NCI-H1694 treated with DMSO at 0.1 percent for 48 hours (cell line): Measurements from ENCODE around the gene GAK.
"Not testable (repeated sequence)": the region's sequence is repeated elsewhere in the genome, so short reads cannot be mapped to it uniquely, and the experiment has no call there.

Source experiments
- DNase-seq: peaks from one replicate; lab custom pipeline; 2025; lab: John Stamatoyannopoulos, UW

GAK gene

GRCh38 chr4:931960-932712, at the start of gene GAK, which contains the start of gene TMEM175:
GAK (minus strand) TSS chr4:932316; CDS start chr4:932187, 129 bp downstream.
TMEM175 (plus strand) TSS chr4:932460; CDS start chr4:947740, 15,280 bp downstream.
- DNase-seq, result peak; percentile 55

DNA sequence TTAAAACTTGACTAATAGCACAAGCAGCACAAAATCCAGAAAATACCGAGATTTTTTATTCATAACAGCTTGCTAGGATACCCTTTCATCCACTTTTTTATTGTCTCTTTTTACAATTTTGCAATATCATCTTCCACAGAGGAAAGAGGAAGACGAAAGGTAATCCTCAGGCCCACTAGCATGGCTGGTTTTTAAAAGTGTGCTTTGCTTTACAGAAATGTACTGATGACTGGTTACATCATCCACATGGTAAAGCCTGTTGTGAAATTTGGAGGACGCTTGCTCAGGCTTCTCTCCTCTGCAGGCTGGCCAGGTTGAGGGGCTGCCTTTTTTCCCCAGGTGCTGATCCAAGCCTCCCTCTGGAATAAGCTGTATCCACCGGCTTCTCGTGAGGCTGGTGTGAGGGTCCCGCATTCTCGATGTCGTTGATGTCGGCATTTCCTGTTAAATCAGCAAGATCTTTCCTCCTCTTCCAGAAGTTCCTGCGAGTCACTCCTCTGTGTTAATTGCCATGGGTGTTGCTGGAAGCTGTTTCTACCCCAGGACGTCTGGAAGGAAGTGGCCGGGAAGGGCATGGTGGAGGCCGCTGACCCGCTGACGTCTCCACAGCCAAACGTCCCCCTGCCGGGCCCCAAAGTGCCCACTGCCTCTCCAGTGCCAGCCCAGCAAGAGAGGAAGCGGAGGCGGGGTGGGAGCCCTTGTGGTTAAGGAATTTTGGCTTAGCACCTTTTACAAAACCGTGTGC, 47.0 kb upstream of the GAK start:
- DNase-seq, result no peak

GRCh38 chr4:976016-976415, 43.9 kb upstream of the GAK start:
- DNase-seq, result not testable (repeated sequence)

DNA sequence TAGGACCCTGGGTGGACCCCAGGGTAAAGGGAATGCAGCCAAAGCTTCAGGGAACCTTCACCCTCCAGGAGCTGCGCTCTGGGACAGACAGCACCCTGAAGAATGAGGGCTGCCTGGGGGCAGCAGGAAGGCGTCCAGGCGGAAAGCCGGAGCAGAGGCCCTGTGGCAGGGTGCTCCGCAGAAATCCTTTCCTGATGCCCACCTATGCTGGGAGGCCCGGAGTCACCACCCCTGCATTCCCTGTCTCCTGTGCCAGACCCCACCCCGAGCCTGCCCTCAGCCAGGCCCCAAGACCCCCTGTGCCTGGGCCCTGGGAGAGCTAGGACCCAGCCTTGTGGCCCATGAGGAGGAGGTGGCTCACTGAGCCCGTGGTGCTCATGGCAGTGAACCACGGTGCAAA, 42.6 kb upstream of the GAK start:
- DNase-seq, result no peak

DNA sequence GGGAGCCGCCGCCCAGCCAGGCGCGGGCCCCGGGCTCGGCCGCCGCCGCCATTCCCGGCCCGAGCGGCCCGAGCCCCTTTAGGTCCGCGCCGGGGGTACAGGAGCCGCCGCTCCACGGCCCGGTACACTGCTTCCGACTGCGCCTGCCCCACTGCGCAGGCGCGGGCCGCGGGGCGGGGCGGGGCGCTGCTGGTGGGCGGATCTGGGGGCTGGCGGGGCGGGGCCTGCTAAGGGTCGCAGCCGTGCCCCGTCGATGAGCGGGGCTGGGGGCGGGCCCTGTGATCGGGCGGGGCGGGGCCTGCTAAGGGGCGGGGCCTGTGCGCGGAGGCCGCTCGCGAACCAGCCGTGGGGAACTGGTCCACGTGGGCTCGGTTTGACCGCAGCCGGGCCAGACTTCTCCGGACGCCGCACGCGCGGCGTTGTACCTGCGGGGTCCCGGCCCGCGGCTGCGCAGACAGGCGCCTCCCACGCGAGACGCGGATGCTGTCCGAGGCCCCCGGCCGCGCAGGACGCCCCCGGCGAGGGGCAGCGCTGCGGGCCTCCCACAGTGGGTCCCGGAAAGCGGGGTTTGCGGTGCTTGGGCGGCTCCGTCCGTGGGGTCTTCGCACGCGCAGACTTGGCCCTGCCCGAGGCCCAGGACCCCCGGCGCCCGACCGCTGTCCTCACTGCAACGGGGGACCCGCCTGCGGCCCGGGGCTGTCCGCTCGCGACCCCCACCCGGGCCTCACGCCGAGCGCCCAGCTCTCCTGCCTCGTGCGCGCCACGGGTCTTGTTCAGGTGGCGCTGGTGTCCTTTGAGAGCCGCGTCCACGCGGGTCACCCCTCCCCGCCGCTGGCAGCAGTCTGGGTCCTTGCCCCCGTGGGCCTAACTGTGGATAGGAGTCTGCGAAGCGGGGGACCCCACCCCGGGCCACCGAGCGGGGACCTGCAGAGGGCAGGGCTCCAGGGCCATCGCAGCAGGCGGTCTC, 41.6 kb upstream of the GAK start, which contains the start of gene DGKQ:
DGKQ (minus strand) TSS at position 139 of the 967 bp plus-strand sequence; CDS start at position 52, 87 bp downstream.
- DNase-seq, result peak; percentile 12

GRCh38 chr4:972651-973424, 40.7 kb upstream of the GAK start:
- no peak for DNase-seq

GRCh38 chr4:971666-972500, 39.8 kb upstream of the GAK start:
- no peak for DNase-seq

- no peak for DNase-seq
These were observed 38.9 kb upstream of the GAK start for GRCh38 chr4:970854-971520.

- no peak for DNase-seq
These were observed 38.1 kb upstream of the GAK start for GRCh38 chr4:970046-970745.

GRCh38 chr4:968621-969394, 36.7 kb upstream of the GAK start:
- DNase-seq, result no peak

- DNase-seq, result no peak
These were observed 36.1 kb upstream of the GAK start for GRCh38 chr4:968221-968620.

DNA sequence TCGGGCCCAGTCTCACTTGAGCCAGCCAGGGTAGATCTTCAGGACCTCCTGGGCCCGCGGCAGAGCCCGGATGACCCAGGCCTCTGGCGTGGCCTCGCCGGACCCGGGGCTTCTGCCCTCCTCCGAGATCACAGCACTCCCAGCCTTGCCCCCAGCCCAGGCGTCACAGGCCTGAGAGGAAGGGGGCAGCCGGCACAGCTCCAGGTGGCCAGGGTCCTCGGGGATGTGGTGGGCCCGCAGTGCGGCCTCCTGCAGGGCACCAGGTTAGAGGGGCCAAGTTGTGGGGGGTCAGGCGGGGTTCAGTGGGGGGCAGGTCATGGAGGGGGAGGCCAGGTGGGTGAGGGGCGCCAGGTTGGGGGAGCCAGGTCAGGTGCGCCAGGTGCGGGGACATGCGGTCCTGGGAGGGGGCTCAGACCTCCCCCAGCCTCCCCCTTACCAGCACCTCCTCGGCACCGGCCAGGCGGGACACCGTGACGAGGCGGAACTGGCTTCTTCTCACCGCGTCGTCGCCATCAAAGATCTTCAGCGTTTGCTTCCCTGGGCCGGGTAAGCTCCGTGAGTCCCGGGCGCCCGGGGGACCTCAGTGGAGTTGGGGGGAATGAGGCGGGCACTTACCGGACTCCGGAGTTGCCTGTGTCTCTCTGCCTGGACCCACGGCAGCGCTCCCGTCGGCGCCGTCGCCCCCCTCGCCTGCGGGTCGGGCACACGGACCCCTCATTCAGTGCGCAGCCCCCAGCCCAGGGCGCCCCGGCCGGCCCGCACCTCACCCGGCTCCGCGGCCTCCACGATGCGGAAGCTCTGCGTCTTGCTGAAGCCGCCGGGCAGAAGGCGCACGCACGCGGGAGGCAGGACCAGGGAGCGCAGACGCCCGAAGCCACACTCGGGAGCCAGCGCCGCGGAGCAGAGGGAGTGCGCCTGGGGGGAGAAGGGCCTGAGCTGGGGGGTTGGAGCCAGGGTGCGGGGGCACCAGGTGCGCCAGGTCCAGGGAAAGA, 35.3 kb upstream of the GAK start:
- no peak for DNase-seq

DNA sequence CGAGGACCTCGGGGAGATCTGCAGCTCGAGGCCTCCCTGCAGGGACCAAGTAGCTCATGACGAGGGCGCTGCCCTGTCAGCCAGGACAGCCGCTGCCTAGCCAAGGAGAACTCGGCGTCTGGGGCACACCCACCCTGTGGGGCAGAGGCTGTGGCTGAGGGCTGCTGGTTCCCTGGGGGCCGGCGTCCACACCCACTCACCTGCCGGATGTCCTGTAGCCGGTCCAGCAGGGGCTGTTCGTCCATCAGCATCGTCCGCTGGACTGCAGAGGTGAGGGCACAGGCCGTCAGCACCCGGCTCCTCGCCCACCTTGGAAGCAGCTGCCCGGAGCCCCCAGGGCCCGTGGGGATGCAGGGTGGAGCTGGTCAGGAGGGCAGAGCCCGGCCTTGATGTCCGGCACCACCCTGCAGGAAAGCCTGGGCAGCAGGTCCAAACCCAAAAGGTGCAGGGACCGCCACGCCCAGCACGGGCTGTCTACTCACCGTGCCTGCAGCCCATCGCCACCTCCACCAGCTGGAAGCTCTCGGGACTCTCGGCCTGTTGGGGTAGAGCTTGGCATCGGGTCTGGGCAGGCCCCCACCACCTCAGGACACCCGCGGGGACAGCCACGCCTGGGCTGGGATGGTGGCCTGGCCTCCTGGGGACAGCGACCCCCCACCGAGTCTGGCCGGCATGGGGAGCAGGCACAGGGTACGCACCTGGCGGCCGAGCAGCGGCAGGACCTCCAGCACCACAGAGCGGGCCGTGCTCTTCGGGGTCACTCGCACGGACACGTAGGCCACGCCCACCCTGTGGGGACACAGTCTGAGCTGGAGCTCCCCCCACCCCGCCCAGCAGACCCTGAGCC, 34.4 kb upstream of the GAK start:
- no peak for DNase-seq

- no peak for DNase-seq
These were observed 33.6 kb upstream of the GAK start for GRCh38 chr4:965766-966134.

DNA sequence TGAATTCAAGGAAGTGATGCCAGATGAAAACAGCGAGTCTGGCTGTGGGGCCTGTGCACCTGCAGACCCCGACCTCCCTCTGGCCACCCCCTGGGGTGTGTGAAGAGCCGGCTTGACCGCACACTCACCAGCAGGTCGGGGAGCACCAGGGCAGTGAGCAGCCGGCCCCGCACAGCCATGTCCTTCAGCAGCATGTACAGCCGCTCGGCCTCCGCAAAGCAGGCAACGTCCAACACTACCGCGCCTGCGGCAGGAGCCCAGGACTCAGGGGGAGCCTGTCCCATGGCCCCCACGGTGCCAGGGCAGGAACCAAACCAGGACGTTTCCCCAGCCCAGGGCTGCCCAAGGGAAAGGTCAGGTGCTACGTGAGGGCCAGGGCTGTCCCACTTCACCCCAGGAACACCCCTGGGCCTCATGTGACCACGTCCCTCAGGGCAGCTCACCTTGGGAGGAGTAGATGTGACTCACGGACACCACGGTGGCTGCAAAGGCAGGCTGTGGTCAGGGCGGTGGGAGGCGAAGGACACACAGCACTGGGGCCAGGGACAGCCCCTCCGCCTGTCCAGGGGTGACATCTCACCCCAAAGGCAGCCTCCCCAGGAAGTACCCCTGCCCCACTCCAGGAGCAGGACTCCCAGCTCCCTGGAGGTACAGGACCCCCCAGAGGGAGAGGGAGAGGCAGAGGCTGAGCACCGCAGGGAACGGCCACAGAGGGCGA, 33.1 kb upstream of the GAK start:
- DNase-seq, result no peak
